Brain microvascular endothelial cell (primary cell): ENCODE results near the gene GNG12.

Source experiments
- DNase-seq: peaks from one replicate; pipeline ENCODE4 v3.0.0-alpha.2; 2020
- H3K27ac ChIP-seq: fragments of 250-450 bp; sonication (Bioruptor Pico); 2 replicates; pipeline ENCODE4 v1.5.1; 2020; ENCODE audit warnings: mild to moderate bottlenecking, moderate library complexity
- H3K27me3 ChIP-seq: fragments of 250-450 bp; sonication (Bioruptor Pico); replicated peaks from 2 replicates; pipeline ENCODE4 v1.5.1; 2020; ENCODE audit warnings: mild to moderate bottlenecking
- H3K36me3 ChIP-seq: fragments of 250-450 bp; sonication (Bioruptor Pico); replicated peaks from 2 replicates; pipeline ENCODE4 v1.5.1; 2020; ENCODE audit warnings: mild to moderate bottlenecking
- H3K4me3 ChIP-seq: 2 replicates; pipeline ENCODE4 v1.5.1; 2011; ENCODE audit warnings: low read depth, mild to moderate bottlenecking, control low read depth, low read length, moderate library complexity
- CTCF ChIP-seq: IDR thresholded peaks from 2 replicates; pipeline ENCODE4 v1.5.1; 2011; ENCODE audit warnings: low read depth, mild to moderate bottlenecking, moderate library complexity, low read length, control low read depth, inconsistent platforms; ENCODE audit errors: missing control alignments
- in situ Hi-C: cut with HindIII; loops from 2 replicates; pipeline ENCODE4 v1.10.0; 2017; ENCODE audit warnings: low sequenced_read_pairs, low pct_ligation_motif_present

Gene GNG12

GRCh38 chr1:67743072-67743725 is 90.1 kb downstream of the GNG12 start:
- TF ChIP-seq CTCF, result no peak
- DNase-seq, result no peak
- peaks cover 7% of the 10 kb centered on the region for H3K36me3 ChIP-seq
- in situ Hi-C loops, result no loop called here
- H3K27ac ChIP-seq, result no peak overlapping the region
- no peak overlapping the region for H3K4me3 ChIP-seq
- no peaks in the 10 kb centered on the region for H3K27me3 ChIP-seq

GRCh38 chr1:67741736-67742135 is 91.5 kb downstream of the GNG12 start:
- TF ChIP-seq CTCF, result no peak

GRCh38 chr1:67741121-67741520 is 92.1 kb downstream of the GNG12 start:
- Histone ChIP-seq H3K27ac (no peak overlapping the region), H3K27me3 (no peaks in the 10 kb centered on the region), H3K4me3 (no peak overlapping the region), H3K36me3 (peaks cover 7% of the 10 kb centered on the region)
- in situ Hi-C loops, result no loop called here
- no peak for TF ChIP-seq CTCF
- no peak for DNase-seq

More at GRCh38 chr1:67741736-67742135, 91.5 kb downstream of the GNG12 start:
- Histone ChIP-seq H3K27me3 (no peaks in the 10 kb centered on the region), H3K4me3 (no peak overlapping the region), H3K36me3 (peaks cover 7% of the 10 kb centered on the region), H3K27ac (no peak overlapping the region)
- in situ Hi-C loops, result no loop called here
- no peak for DNase-seq

- H3K27ac ChIP-seq, result no peak overlapping the region
- peaks cover 7% of the 10 kb centered on the region for H3K36me3 ChIP-seq
- no peaks in the 10 kb centered on the region for H3K27me3 ChIP-seq
- no peak for TF ChIP-seq CTCF
- in situ Hi-C loops, result no loop called here
- no peak for DNase-seq
- no peak overlapping the region for H3K4me3 ChIP-seq
Observed at GRCh38 chr1:67740543-67740942, 92.7 kb downstream of the GNG12 start.

GRCh38 chr1:67739361-67739760 is 93.9 kb downstream of the GNG12 start:
- no peak for DNase-seq
- H3K4me3 ChIP-seq, result no peak overlapping the region
- TF ChIP-seq CTCF, result no peak
- no peak overlapping the region for H3K27ac ChIP-seq
- H3K36me3 ChIP-seq, result peaks cover 9% of the 10 kb centered on the region
- in situ Hi-C loops, result no loop called here
- no peaks in the 10 kb centered on the region for H3K27me3 ChIP-seq

- H3K27me3 ChIP-seq, result no peaks in the 10 kb centered on the region
- in situ Hi-C loops, result no loop called here
- peaks cover 10% of the 10 kb centered on the region for H3K36me3 ChIP-seq
- no peak for DNase-seq
- H3K27ac ChIP-seq, result no peak overlapping the region
- no peak for TF ChIP-seq CTCF
- no peak overlapping the region for H3K4me3 ChIP-seq
Observed at GRCh38 chr1:67738401-67738800, 94.9 kb downstream of the GNG12 start.
